ENCODE results near the gene ABO. TPM values are rescaled to one million over a fixed set of nuclear protein-coding genes. Genes with fewer than 3 reads are reported as not detected.

Gene ABO
- not detected in 5 replicates for total RNA-seq (2022; extraction: Qiagen RNA extraction; ENCODE audit: low read depth)

GRCh38 chr9:133275105-133276000 lies at the start of gene ABO:
Gene ABO, minus strand, starts transcription at chr9:133275201.

GRCh38 chr9:133208880-133209300 lies 66.1 kb downstream of the ABO start, which contains the start of gene OBP2B:
Gene OBP2B, minus strand, starts transcription at chr9:133209250. Its CDS starts 51 bp downstream, at chr9:133209199.

Other genes with a start within 250 kb of the ABO start
- 63.7 to 72.7 TPM (median 68.3 TPM) in 5 replicates for gene GTF3C5, start 244.2 kb downstream of the ABO start, total RNA-seq (2022; extraction: Qiagen RNA extraction; ENCODE audit: low read depth)
- gene CEL, start 213.2 kb downstream of the ABO start, total RNA-seq (2022; extraction: Qiagen RNA extraction; ENCODE audit: low read depth) = 0.38 to 1.0 TPM (median 0.65 TPM) in 5 replicates
- gene RALGDS, start 154.0 kb downstream of the ABO start, total RNA-seq (2022; extraction: Qiagen RNA extraction; ENCODE audit: low read depth) = 24.4 to 27.8 TPM (median 25.1 TPM) in 5 replicates
- 1.7 to 3.4 TPM (median 2.4 TPM) in 5 replicates for gene GBGT1, start 111.3 kb downstream of the ABO start, total RNA-seq (2022; extraction: Qiagen RNA extraction; ENCODE audit: low read depth)
- gene OBP2B, start 66.0 kb downstream of the ABO start, total RNA-seq (2022; extraction: Qiagen RNA extraction; ENCODE audit: low read depth) = not detected in 5 replicates
- gene SURF6, start 61.0 kb upstream of the ABO start, total RNA-seq (2022; extraction: Qiagen RNA extraction; ENCODE audit: low read depth) = 21.9 to 29.2 TPM (median 25.7 TPM) in 5 replicates
- 25.4 to 31.8 TPM (median 30.0 TPM) in 5 replicates for gene MED22, start 72.9 kb upstream of the ABO start, total RNA-seq (2022; extraction: Qiagen RNA extraction; ENCODE audit: low read depth)
- gene RPL7A, start 73.0 kb upstream of the ABO start, total RNA-seq (2022; extraction: Qiagen RNA extraction; ENCODE audit: low read depth) = 3,238 to 3,462 TPM (median 3,433 TPM) in 5 replicates
- 40.7 to 46.1 TPM (median 43.4 TPM) in 5 replicates for gene SURF1, start 81.3 kb upstream of the ABO start, total RNA-seq (2022; extraction: Qiagen RNA extraction; ENCODE audit: low read depth)
- gene SURF2, start 81.3 kb upstream of the ABO start, total RNA-seq (2022; extraction: Qiagen RNA extraction; ENCODE audit: low read depth) = 41.1 to 54.3 TPM (median 46.6 TPM) in 5 replicates
- 190 to 220 TPM (median 208 TPM) in 5 replicates for gene SURF4, start 100.9 kb upstream of the ABO start, total RNA-seq (2022; extraction: Qiagen RNA extraction; ENCODE audit: low read depth)
- gene STKLD1, start 101.2 kb upstream of the ABO start, total RNA-seq (2022; extraction: Qiagen RNA extraction; ENCODE audit: low read depth) = 0.55 to 1.5 TPM (median 1.1 TPM) in 5 replicates
- 28.7 to 41.2 TPM (median 37.6 TPM) in 5 replicates for gene REXO4, start 142.8 kb upstream of the ABO start, total RNA-seq (2022; extraction: Qiagen RNA extraction; ENCODE audit: low read depth)
- 0.49 to 0.82 TPM (median 0.52 TPM) in 5 replicates for gene ADAMTS13, start 147.2 kb upstream of the ABO start, total RNA-seq (2022; extraction: Qiagen RNA extraction; ENCODE audit: low read depth)
- 3.6 to 4.7 TPM (median 4.1 TPM) in 5 replicates for gene CACFD1, start 184.8 kb upstream of the ABO start, total RNA-seq (2022; extraction: Qiagen RNA extraction; ENCODE audit: low read depth)
- 15.4 to 21.8 TPM (median 20.4 TPM) in 5 replicates for gene SLC2A6, start 203.9 kb upstream of the ABO start, total RNA-seq (2022; extraction: Qiagen RNA extraction; ENCODE audit: low read depth)
- not detected in 5 replicates for gene MYMK, start 249.8 kb upstream of the ABO start, total RNA-seq (2022; extraction: Qiagen RNA extraction; ENCODE audit: low read depth)

Measured in A549 treated with DMSO at 1 μM for 4 hours (cell line).